Cerebellar cortex (tissue), 1 donor: ENCODE results near the gene SRGAP3.
A peak's percentile ranks its signal among the peaks of the same experiment; 100 is the strongest.

Experiments used
- DNase-seq: peaks from one replicate; pipeline ENCODE4 v3.0.0-alpha.2; 2015; ENCODE audit warnings: low spot score

The SRGAP3 gene

GRCh38 chr3:9201955-9202354 lies 47.5 kb downstream of the SRGAP3 start:
- no peak for DNase-seq

DNA sequence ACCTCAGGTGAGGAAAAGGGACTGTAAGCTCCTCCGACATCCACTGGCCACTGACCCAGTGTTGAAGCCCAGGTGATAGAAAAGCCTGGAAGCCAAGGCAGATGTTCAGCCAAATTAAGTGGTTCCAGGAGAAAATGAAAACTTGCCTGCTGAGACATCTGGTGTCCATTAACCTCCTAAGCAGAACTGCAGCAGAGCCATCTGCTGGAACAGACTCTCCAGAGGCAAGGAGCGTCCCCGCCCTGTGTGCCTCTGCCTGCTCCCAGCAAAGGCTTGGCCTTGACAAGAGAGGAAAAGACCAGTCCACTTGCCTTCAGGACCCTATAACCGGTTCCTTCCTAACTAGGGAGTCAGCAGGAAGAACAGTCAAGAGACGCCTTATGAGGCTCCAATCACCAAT lies 48.2 kb downstream of the SRGAP3 start:
- no peak for DNase-seq

GRCh38 chr3:9199775-9200174 lies 49.7 kb downstream of the SRGAP3 start:
- no peak for DNase-seq

DNA sequence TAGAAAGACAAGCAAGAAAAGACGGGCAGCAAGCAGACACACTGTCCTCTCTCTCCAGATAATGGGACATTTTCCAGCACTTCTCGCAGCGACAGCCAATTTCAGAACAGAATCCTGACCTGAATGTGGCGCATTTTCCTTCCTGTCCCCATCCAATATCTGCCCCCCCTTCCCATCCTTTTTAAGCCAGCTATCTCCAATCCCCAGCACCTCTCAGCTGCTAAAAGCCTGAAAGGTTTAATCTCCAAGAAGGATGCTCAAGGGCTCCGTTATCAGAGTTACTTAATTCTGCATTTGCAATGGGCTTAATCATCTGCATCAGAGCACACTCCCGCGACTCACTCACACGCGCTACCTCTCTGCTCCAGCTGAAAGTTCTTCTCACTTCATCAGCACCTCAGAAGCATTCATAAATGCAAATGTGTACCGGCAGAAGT lies 50.5 kb downstream of the SRGAP3 start:
- DNase-seq: peak; percentile 96

- DNase-seq: no peak
These were observed 51.2 kb downstream of the SRGAP3 start for GRCh38 chr3:9198261-9198660.

GRCh38 chr3:9196020-9196419 lies 53.4 kb downstream of the SRGAP3 start:
- DNase-seq: no peak

DNA sequence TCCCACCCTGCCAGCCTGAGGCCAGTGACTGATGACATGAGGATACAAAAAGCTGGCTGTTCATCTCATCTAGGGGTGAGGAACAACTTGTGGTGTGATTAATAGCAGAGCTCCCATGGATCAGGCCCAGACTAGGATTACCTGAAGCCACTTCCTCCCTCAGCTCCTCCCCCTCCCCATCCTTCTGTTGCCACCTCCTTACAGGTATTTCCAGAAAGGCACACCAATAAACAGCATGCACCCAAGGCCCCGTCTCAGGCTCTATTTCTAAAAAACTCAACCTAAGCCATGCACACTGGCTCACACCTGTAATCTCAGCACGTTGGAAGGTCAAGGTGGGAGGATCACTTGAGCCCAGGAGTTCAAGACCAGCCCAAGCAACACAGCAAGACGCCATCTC lies 54.1 kb downstream of the SRGAP3 start:
- DNase-seq: no peak

GRCh38 chr3:9194509-9195184 lies 54.8 kb downstream of the SRGAP3 start:
- no peak for DNase-seq

DNA sequence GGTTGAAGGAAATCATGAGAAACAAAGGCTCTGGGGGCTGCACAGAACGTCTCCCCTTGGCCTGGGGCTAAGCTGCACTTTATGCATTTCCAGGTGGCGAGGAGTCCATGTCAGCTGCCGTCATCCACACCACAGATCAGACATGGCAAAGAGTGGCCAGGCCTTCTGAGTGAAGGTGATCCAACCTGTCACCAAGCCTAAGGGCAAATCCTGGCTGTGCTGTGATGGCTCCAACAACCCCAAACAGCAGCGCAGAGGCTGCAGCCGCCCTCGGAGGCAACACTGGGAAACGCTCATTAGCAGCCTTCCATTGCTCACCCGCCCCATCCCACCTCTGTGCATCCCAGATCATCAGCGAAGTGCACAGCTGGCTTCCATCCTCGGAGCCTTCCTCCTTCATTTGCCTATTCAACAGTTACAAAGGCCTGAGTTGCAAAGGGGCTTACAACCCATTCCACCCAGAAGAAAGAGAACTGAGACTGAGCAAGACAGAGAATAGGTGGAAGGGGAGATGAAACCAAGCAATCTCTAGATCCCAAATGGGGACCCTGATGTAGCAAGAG lies 55.7 kb downstream of the SRGAP3 start:
- DNase-seq: no peak

- peak; percentile 54 for DNase-seq
These were observed 56.2 kb downstream of the SRGAP3 start for GRCh38 chr3:9193211-9193610.

GRCh38 chr3:9192248-9193025 lies 57.0 kb downstream of the SRGAP3 start:
- no peak for DNase-seq

DNA sequence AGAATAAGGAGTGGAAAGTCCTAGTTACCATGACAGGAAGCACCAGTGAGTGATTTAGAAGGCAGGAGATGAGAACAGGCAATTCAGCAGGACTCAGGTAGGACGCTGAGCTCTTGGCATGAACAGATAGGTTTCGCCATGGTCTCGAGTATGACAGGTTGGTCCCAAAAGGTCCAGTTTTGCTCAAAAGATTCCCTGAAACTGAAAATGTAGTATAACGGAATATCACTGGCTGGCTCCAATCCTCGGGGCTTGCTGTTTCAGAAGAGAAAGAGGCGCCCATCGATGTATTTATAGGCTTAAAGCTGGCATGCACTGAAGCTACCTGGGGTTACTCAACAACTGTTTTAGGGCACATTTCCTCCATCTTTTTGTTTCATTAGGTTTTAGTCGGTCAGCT lies 59.2 kb downstream of the SRGAP3 start:
- peak; percentile 90 for DNase-seq

DNA sequence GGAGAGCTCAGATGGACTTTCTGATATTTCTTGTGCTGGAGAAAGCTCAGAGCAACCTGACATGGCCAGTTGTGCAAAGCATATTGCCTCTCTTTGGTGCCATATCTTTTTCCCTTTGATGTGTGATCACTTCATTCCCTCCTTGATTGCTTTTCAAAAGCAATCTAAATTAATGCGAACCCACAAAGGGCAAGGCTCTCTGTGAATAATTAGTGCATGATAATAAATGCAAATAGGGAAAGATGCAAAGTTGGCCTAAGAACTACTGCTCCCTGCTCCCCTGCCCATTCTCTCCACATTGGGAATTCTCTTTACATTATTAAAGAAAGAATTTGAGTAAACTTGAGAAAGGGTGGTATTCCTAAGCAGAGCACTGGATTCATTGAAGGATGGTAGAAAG lies 60.9 kb downstream of the SRGAP3 start:
- no peak for DNase-seq

- no peak for DNase-seq
These were observed 63.7 kb downstream of the SRGAP3 start for GRCh38 chr3:9185701-9186100.

GRCh38 chr3:9185046-9185445 lies 64.4 kb downstream of the SRGAP3 start:
- no peak for DNase-seq

DNA sequence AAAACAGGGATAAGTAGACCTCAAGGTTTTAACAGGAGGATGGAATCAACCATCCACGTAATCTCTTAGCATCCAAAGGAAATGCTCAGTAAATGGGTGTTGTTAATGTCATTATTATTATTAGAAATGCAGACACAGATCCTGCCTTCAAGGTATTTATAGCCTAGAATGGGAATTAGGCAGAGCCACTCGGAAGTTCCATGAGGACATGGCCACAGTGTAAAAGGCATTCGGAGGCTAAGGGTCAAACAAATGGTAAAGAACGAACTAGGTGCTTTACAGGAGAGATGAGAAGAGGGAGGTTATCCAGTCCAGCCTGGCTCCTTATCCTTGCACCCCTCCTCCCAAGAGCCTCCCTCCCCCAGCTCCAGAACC lies 65.0 kb downstream of the SRGAP3 start:
- DNase-seq: no peak

GRCh38 chr3:9183811-9184460 lies 65.5 kb downstream of the SRGAP3 start:
- DNase-seq: peak; percentile 68

- peak; percentile 92 for DNase-seq
These were observed 66.4 kb downstream of the SRGAP3 start for GRCh38 chr3:9183011-9183410.

DNA sequence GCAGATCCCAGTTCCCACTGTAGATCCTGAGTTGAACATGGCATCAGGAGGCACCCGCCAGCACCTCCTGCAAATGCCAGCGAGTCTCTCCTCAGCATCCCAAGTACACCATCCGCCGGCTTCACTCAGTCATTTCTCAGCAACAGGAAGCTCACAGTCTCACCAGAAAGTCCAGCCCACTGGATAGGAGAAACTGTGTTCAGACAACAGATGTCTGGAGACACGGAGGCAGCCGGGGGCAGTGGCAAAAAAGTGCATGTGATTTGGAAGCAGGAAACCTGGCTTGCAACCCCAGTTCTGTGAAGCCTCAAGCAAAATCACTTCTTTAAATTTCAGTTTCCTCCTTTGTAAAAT lies 68.7 kb downstream of the SRGAP3 start:
- DNase-seq: peak; percentile 46

GRCh38 chr3:9179826-9180763 lies 69.4 kb downstream of the SRGAP3 start:
- no peak for DNase-seq

- no peak for DNase-seq
These were observed 70.7 kb downstream of the SRGAP3 start for GRCh38 chr3:9178697-9179096.

- DNase-seq: no peak
These were observed 74.0 kb downstream of the SRGAP3 start for GRCh38 chr3:9175421-9175820.
